ENCODE measurements around the gene BCKDK. TPM values are rescaled to one million over a fixed set of nuclear protein-coding genes. Genes with fewer than 3 reads are reported as not detected.

BCKDK gene
- total RNA-seq, 1 donor from 2014 or later = 43.5 TPM

- no peak for DNase-seq (ENCODE audit: low read depth, low spot score)
- no peaks in the 10 kb centered on the region for H3K27me3 Mint-ChIP-seq (ENCODE audit: low read depth)
- H3K36me3 Mint-ChIP-seq (ENCODE audit: low read depth) = peaks cover 3% of the 10 kb centered on the region
- no peaks in the 10 kb centered on the region for H3K9me3 Mint-ChIP-seq
- peak overlapping the region; percentile 73 for H3K4me3 Mint-ChIP-seq
- peaks cover 13% of the 10 kb centered on the region for H3K4me1 Mint-ChIP-seq
- no peak for TF ChIP-seq CTCF (conservative IDR thresholded peaks at IDR 0.05)
- H3K27ac Mint-ChIP-seq (ENCODE audit: unreplicated experiment) = no peak overlapping the region
Observed at GRCh38 chr16:31111881-31112466, 3.8 kb downstream of the BCKDK start.

- no peak for DNase-seq (ENCODE audit: low read depth, low spot score)
- Mint-ChIP-seq H3K27ac (ENCODE audit: unreplicated experiment) (no peak overlapping the region), H3K27me3 (ENCODE audit: low read depth) (no peaks in the 10 kb centered on the region)
Observed at GRCh38 chr16:31112711-31113110, 4.5 kb downstream of the BCKDK start.

GRCh38 chr16:31113121-31114120 is 5.2 kb downstream of the BCKDK start:
- Mint-ChIP-seq H3K9me3 (no peaks in the 10 kb centered on the region), H3K4me1 (peaks cover 10% of the 10 kb centered on the region), H3K27me3 (ENCODE audit: low read depth) (no peaks in the 10 kb centered on the region), H3K27ac (ENCODE audit: unreplicated experiment) (no peak overlapping the region), H3K36me3 (ENCODE audit: low read depth) (peaks cover 3% of the 10 kb centered on the region), H3K4me3 (peak overlapping the region; percentile 68)
- TF ChIP-seq CTCF (conservative IDR thresholded peaks at IDR 0.05) = no peak
- DNase-seq (ENCODE audit: low read depth, low spot score) = no peak

More at GRCh38 chr16:31112711-31113110, 4.5 kb downstream of the BCKDK start:
- Mint-ChIP-seq H3K9me3 (no peaks in the 10 kb centered on the region), H3K36me3 (ENCODE audit: low read depth) (peaks cover 3% of the 10 kb centered on the region), H3K4me1 (peaks cover 9% of the 10 kb centered on the region), H3K4me3 (peak overlapping the region; percentile 68)
- TF ChIP-seq CTCF (conservative IDR thresholded peaks at IDR 0.05) = no peak

- no peak overlapping the region for H3K27ac Mint-ChIP-seq (ENCODE audit: unreplicated experiment)
- H3K36me3 Mint-ChIP-seq (ENCODE audit: low read depth) = peaks cover 3% of the 10 kb centered on the region
- peak overlapping the region; percentile 17 for H3K4me3 Mint-ChIP-seq
- no peaks in the 10 kb centered on the region for H3K27me3 Mint-ChIP-seq (ENCODE audit: low read depth)
- no peaks in the 10 kb centered on the region for H3K9me3 Mint-ChIP-seq
- peaks cover 14% of the 10 kb centered on the region for H3K4me1 Mint-ChIP-seq
- DNase-seq (ENCODE audit: low read depth, low spot score) = no peak
- TF ChIP-seq CTCF (conservative IDR thresholded peaks at IDR 0.05) = no peak
Observed at GRCh38 chr16:31114468-31114867, 6.3 kb downstream of the BCKDK start.

GRCh38 chr16:31117384-31118222 is 9.4 kb downstream of the BCKDK start, which contains the start of gene KAT8:
TSS of gene KAT8 (plus strand) at chr16:31117664. CDS start at chr16:31117682, 18 bp downstream.
- no peak for TF ChIP-seq CTCF (conservative IDR thresholded peaks at IDR 0.05)
- Mint-ChIP-seq H3K4me3 (peak within 1 kb of the TSS; percentile 92), H3K27ac (ENCODE audit: unreplicated experiment) (peak within 1 kb of the TSS; percentile 52), H3K36me3 (ENCODE audit: low read depth) (peaks cover 3% of the 10 kb centered on the region), H3K9me3 (no peaks in the 10 kb centered on the region), H3K4me1 (peaks cover 12% of the 10 kb centered on the region), H3K27me3 (ENCODE audit: low read depth) (no peaks in the 10 kb centered on the region)
- peak; percentile 93 for DNase-seq (ENCODE audit: low read depth, low spot score)

Data from neural crest cell (in vitro differentiated cells).